Dermis microvascular lymphatic vessel endothelial cell (primary cell): ENCODE data around the gene TBK1. TPM values are rescaled to one million over a fixed set of nuclear protein-coding genes. Genes with fewer than 3 reads are reported as not detected.

ENCODE experiments used
- DNase-seq, 2 donors: peaks; one replicate each; pipeline versions ENCODE4 v3.0.0 to v3.0.0-alpha.2; 2010; ENCODE audit warnings: low read depth in 2 of 2
- total RNA-seq: library from RNA; depleted of rRNA; stranded (reverse); fragments of >200 nt; gene quantifications from 2 replicates; pipeline ENCODE4 v1.2.1, GENCODE V29; 2014

The TBK1 gene
- 24.1 and 25.7 TPM in 2 replicates for total RNA-seq

DNA sequence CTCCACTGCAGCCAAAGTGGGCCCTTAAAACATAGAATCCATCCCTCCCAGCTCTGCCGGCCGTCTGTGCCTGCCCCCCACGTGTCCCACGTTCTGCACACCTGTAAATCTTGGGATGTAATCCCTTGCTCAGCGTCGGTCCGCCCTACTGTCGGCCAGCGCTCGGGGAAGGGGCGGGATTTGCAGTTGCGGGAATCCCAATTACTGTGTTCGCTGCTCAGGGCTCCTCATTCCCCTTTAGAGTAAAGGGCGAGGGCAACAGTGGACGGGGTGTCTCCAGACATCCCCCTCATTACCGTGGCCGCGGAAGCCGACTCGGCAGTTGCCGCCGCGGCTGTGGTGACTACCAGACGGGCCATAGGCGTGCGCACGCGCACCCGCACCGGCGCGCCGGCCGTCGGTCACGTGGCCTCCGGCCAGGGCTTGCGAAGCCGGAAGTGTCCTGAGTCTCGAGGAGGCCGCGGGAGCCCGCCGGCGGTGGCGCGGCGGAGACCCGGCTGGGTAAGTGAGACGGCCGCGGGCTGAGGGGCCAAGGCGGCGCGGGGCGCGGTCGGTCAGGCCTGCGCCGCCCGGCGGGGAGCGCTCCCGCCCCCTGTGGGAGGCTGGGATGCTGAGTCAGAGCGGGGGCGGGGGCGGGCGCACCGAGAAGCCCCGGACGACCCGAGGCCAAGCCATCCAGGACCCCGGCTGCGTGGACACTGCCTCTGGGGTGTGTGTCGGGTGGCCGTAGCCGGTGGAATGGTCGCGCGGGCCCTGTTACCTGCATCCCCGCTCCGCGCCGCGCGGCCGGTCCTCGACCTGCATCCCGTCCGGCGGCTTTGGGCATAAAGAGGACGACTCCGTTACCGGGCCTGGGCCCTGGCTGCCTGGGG lies at the start of gene TBK1:
Gene TBK1 (plus strand): TSS at position 434 of the 872 bp plus-strand sequence. CDS start 3,751 bp downstream, outside the sequence.
- peak; percentile 60 to 89 for DNase-seq

DNA sequence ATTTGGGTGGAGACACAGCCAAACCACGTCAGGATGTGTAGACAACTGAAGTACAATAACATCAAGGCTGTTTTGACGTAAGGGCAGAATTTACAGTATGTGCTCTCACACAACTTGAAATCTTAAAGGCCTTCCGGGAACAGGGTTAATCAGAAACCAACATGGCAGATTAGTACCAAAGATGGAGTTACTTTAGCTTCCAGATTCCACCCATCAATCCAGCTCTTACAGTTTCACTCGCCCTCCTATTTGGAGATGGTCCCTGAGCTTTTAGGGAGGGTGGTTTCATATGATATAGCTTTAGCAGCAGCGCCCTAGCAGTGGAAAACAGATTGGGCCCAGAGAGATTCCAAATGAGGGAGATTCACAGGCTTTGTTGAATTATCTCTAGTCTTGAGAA lies 49.7 kb upstream of the TBK1 start:
- DNase-seq: no peak

DNA sequence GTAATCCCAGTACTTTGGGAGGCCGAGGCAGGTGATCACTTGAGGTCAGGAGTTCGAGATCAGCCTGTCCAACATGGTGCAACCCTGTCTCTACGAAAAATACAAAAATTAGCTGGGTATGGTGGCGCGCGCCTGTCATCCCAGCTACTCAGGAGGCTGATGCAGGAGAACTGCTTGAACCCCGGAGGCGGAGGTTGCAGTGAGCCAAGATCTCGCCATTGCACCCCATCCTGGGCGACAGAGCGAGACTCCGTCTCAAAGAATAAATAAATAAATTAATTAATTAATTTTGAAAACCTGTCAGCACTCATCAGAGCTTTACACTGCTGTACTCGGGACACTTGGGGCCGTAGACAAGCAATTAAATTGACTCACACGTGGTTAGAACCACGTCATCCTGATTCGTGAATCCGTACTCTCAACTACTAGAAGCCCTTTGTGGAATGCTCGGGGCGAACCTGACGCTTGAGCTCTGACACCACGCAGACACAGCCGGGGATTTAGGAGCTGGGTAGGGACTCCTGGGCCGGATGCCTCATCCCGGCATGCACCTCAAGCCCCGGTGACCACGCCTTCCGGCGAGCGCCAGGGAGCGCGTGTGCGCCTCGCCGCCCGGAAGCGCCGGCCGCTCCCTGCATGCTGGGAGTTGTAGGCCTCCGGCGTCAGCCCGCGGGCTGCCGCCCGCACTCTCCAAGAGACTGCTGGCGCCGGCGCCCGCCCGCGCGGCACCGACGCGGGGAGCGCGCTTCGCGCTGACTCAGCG lies 48.0 kb upstream of the TBK1 start, which contains the start of gene XPOT:
Gene XPOT (plus strand): TSS at position 686 of the 763 bp plus-strand sequence. CDS start 5,644 bp downstream, outside the sequence.
- peak; percentile 93 to 98 for DNase-seq

DNA sequence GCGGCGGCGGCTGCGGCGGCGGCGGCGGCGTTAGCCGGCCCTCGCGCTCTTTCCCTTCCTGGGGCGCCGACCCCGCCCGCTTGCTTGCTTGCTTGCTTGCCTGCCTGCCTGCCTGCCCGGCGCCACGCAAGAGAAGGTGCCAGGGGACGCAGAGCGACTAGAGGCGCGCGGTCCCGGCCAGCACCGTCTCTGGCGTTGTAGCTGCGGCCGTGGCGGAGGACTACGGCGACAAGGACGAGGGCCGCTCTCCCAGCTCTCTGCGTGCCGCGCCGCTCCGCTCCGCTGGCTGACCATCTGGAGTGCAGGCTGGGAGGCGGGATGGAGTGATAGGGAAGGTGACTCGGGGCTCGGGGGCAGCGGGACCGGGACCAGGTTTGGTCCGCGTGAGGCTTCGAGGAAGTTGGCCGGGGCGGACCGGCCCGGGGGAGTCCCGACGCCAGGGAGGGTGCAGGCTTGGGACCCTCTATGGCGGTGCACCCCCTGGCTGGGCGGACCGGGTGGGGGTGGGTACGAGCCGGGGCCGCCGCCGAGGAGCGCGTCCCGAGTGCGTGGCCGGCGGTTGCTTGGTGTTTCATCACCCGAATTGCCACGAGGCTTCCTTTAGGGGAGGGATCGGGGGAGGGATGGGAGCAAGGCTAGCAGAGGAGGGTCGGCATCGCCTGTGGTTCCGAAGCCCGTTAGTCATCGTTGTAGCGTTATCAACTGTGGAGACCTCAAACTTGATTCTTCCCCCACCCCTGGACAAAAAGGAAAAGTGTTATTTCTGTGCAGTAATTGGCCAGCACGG lies 47.3 kb upstream of the TBK1 start:
- DNase-seq: peak; percentile 23 to 83

DNA sequence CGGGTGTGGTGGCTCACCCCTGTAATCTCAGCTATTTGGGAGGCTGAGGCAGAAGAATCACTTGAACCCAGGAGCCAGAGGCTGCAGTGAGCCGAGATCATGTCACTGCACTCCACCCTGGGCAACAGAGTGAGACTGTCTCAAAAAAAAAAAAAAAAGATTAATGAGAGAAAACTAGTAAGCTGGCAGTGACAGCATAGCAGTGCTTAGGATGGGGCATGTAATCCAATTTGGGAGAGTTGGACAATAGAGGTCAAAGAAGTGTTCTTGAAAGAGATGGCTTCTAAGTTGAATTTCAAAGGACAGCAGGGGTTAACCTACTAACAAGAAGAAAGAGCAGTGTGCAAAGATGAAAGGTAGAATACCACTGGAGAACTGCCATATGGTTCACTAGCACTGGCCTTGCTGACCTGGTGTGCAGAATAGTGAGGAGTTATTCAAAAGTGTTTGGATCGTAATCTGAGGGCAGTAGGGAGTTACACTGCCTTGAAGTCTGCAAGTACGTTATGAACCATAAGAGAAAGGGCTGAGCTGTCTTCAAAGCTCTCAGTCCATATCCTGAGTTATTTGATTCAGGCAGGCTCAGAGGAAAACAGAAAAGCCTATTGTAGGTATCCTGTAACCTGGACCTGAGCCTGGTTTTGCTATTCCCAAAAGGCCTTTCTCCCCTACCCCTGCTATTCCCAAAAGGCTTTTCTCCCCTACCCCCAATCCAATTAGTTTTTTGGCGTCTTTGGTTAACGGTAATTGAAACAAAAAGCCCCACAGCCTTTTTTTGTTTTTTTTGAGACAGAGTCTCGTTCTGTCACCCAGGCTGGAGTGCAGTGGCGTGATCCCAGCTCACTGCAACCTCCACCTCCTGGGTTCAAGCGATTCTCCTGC lies 44.3 kb upstream of the TBK1 start:
- DNase-seq: no peak

DNA sequence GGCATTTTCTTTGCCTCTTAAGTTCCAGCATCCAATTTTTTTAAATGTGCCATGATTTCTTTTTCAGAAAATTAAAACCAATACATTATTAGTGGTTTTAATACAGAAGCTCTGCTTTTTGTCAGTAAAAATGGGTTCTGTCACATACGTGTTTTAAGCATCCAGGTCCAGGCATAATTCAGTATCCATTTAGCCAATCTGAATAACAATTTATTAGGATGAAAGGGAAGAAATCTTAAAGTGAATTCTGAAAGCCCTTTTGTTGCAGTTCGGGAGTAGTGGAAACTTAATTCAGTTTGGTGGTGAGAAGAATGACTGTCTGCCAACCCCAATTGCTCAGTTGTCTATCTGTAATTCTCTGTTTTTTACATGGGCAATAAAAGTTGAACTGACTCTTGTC lies 40.5 kb upstream of the TBK1 start:
- no peak for DNase-seq

DNA sequence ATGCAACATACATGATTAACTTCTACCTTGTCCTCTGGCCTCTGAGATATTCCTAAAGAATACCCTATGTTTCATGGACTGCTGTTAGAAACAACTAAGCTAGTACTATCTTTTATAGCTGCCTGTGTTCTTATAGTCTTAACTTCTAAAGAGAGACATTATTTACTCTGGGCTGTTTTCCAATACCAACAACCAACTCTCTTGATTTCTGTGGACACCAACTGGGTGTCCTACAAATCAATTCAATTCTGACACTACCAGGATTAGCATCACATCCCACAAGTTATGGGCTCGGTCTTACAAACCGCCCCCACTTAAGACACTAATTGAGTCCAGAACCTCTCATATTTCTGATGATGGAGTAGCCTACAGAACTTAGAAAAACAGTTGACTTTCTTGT lies 39.5 kb upstream of the TBK1 start:
- DNase-seq: no peak

DNA sequence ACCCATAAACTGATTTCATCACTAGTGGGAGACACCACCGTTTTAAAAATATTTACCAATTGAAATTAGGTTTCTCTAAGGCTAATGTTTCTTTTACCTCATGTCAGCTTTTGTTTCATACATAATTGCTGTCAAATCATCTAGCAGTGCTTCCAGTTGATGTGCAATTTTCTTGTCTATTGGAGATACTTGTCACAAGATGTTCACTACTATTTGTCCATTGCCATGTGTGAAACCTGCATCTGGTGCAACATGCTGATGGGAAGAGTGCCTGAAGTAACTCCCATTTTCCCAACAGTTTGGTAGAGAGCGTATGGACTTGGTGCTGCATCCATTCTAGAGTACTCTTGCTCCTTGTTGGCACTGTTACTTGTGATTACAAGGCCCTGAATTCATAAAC lies 38.0 kb upstream of the TBK1 start:
- DNase-seq: no peak

DNA sequence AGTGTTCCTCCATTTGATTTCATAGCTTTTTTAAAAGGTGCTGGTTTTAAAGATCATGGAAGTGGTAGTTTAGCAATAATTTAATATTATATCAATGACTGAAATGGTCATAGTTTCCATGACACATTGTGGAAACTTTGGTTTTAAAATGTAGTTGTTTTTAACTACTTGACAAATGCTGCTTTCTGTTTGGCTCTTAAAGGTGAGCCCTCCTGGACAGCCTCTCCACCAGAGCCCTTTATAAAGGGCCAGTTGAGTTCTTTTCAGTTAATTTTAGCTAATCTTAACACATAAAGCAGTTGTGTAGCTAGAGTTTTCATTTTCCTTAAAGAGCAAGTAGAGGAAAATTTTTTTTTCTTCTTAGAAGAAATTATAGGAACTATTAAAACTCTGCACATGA lies 33.7 kb upstream of the TBK1 start:
- DNase-seq: no peak

DNA sequence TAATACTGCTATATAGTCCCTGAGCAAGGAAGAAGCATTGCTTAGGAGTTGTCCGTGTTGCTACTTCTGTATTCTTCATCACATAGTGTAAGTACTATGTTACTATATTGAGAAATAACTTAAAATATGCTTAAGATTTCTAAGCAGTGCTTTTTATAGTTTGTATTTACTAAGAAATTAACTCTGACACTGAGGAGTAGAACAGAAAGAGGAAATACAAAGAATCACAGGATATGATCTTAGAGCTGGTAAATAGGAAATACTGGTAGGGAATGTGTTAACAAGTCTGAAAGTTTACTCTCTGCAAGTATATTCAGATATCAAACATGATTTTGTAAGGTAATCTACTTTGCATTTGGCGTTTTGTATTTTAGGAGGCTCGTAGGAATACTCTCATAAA lies 32.2 kb upstream of the TBK1 start:
- peak in 1 of 2 donors; percentile 37 for DNase-seq

DNA sequence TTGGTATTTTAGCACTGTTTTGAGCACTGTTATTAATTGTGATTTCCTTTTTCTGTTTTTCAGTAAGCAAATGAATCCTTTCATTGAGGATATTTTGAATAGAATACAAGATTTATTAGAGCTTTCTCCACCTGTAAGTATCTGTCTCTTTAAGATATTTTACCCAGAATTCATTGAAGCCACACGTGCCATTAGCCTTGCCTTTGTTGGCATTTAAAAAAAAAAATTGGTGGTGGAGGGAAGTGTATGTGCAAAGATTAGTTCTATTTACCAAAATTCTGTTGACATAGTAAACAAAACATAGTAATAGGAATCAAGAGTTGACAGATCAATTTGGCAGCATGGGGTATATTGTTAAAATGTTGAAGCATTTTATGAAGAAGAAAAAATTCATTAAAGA lies 23.9 kb upstream of the TBK1 start:
- DNase-seq: no peak

DNA sequence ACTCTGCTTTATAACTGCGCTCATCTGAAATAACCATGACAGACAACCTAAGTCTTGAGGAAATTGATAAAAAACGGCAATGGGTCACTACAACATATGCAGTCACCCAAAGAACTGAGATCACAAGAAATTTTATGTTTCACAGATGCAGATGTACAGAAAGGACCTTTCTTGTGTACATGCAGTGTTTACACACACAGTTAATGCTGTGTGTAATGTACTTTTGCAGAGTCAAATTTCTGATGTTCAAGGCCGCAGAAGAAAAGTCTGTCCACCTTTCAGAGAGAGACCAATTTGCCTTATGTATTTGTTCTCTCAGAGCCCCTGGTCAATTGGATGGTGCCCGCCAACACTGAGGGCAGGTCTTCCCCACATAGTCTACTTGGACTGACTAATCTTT lies 23.0 kb upstream of the TBK1 start:
- no peak for DNase-seq

DNA sequence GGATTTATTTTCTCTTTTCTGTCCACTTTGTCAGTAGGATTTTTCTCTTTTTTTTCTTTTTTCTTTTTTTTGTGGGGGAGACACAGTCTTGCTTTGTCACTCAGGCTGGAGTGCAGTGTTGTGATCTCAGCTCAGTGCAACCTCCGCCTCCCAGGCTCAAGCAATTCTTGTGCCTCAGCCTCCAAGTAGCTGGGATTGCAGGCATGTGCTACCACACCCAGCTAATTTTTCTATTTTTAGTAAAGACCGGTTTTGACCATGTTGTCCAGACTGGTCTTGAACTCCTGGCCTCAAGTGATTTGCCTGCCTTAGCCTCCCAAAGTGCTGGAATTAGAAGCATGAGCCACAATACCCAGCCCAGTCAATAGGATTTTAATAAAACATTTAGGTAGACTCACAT lies 21.0 kb upstream of the TBK1 start:
- DNase-seq: no peak

DNA sequence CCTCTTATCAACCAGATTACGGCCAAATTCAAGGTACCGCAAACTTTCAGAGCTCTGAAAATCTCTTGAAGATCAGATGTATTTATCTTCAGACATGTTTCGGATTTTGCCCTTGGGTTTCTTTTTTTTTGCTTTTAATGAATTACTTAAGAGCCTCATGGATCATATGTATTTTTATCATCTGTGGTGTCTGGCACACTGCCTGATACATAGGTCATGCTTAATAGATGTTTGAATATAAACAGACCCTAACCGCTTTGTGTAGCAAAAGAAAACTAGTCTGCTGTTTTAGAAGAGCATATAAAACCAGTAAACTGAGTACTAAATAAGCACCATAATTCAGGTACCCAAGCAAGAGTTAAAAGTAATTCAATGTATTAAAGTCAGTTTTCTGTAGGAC lies 20.1 kb upstream of the TBK1 start:
- DNase-seq: no peak

DNA sequence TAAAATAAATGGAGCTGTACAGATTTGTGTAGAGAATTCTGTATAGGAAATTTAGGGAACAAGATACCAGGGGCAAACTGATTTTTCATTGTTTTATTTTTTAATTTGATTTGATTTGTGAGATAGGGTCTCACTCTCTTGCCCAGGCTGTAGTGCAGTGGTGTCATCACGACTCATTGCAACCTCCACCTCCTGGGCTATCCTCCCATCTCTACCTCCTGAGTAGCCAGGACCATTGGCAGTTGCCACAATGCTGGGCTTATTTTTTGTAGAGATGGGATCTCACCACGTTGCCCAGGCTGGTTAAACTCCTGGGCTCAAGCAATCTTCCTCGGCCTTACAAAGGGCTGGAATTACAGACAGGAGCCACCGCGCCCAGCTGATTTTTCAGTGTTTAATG lies 18.0 kb upstream of the TBK1 start:
- no peak for DNase-seq

DNA sequence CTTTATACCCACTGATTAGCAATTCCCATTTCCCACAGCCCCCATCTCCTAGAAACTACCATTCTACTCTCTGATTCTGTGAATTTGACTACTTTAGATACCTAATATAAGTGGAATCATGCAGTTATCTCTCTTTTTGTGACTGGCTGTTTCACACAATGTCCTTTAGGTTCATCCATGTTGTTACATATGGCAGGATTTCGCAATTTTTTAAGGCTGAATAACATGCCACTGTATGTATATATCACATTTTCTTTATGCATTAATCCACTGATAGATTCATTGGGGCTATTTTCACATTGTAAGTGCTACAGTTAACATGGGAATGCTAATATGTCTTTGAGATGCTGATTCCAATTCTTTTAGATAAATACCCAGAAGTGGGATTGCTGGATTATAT lies 11.8 kb upstream of the TBK1 start:
- DNase-seq: no peak

DNA sequence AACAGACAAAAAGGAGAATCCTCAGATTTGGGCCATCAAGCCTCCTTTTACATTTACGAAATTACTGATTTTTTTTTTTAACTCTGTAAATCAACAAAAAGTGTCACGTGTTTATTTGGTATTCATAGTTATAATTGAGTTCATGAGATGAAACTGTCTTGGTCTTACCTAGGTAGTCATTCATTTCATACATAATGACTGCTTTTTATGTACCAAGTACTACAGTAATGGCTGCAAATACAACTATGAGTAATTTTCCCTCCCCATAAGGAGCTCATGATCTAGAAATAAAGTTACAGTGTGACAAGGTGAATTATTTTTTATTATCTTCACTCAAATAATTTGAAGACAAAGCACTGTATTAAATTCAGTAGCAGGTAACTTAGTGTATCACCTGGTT lies 6.4 kb upstream of the TBK1 start:
- DNase-seq: no peak

DNA sequence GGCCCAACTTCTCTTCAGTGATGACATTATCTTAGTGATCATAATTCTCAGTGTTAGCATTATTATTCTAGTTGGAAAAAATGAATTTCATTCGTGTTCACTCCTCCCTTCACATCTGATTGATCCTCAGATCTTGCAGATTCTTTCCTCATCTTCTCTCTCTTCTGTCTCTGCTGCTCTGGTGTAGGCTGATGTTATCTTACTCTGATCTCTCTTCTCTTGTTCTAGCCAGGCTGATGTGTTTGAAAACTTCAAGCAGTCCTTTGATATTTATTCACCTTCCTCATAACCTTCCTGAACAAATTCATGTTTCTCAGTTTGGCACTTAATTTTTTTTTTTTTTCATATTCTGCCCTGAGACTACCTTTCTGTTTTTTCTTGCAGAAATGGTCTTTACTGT lies 5.6 kb upstream of the TBK1 start:
- DNase-seq: no peak

DNA sequence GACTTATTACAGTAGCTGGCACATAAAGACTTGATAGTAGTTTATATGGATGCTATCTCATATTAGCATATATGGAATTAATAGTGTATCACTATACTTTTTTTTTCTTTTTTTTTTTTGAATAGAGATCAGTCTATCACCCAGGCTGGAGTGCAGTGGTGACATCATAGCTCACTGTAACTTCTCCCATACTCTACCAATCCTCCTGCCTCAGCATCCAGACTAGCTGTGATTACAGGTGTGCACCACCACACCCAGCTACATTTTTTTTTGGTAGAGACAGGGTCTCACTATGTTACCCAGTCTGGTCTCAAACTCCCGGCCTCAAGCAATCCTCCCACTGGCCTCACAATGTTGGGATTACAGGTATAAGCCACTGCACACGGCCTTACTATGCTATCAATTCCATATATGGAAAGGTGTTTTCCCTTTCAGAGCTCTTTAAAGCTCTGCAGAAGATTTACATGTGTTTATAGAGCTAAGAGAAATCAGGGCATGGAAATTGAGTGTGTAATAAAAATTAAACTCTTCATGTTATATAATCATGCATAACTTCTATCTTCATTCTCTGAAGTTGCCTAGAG lies 1.8 kb upstream of the TBK1 start:
- no peak for DNase-seq

DNA sequence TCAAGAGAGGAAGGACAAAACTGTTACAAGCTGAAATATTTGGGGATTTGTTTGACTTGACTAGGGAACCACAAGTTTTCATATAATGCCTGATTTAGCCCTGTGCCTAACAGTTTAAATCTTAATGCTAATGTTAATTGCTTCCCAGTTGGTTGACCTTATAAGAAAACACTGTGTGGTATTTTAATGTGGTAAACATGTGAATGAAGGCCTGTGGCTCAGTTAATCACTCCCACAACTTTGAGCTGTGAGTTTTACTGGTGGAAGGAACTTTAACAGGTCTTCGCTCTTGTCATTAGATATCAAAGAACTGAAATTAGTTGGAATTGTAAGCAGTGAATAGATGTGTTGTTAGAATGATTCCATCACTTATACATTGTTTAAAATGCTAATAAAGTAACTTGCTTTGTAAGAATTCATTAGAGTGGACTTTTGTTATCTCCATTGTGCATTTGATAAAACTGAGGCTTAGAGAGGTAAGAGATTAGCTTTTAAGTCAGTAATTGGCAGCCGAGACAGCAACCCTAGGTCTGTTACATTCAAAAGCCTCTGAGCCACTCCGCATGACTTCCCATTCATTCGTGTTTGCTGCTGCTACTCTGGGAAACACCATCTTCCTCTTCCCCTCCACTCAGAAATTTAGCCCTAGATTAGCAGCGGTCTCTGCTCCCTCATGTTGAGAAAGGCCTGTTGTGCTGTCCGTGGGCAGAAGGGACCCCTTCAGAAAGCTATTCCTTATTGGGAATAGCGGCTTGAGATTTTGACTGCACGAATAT lies 1.0 kb upstream of the TBK1 start:
- peak in 1 of 2 donors; percentile 12 for DNase-seq
